ENCODE results near the gene IL36A.

IL36A gene

DNA sequence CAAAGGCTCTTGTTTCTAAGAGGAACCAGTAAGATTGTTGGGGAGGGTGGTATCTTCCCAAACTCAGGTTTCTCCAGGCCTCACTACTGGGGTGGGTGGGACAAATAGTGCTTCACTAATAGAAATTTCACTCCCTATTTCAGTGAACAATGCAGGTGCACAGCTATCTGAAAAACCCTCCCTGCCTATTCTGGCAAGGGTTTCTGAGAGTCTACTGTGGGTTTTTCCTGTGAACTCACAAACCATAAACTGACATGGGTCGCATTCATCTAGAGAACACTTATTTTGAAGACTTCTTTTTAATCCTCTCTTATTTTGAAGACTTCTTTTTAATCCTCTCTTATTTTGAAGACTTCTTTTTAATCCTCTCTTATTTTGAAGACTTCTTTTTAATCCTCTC, 4.4 kb downstream of the IL36A start:
- no peak for DNase-seq

- DNase-seq: no peak
These were observed 4.8 kb downstream of the IL36A start for GRCh38 chr2:113010088-113010487.

DNA sequence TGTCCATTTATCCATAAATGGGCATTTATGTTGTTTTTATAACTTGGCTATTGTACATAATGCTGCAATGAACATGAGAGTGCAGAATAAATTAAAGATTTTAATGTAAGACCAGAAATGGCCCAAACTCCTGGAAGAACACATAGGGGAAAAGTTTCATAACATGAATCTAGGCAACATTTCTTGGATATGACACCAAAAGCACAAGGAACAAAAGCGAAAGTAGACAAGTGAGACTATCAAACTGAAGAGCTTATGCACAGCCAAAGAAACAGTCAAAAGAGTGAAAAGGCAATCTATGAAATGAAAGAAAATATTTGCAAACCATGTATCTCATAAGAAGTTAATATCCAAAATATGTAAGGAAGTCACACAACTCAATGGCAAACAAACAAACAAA, 5.8 kb downstream of the IL36A start:
- DNase-seq: no peak

GRCh38 chr2:113012436-113013335, 7.4 kb downstream of the IL36A start:
- DNase-seq: no peak

DNA sequence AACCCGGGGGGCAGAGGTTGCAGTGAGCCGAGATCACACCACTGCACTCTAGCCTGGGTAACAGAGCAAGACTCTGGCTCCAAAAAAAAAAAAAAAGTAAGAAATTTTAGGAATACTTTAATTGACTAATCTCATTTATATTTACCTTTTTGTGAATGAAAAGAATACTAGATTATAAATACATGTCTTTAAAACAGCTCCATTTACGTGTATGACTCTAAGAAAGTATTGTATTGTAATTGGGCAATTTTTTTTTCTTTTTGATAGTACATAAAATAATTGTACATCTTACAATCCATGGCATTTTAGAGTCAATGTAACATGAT, 8.0 kb downstream of the IL36A start:
- DNase-seq: no peak

GRCh38 chr2:113014067-113014466, 8.8 kb downstream of the IL36A start:
- DNase-seq: no peak

GRCh38 chr2:113015042-113015441, 9.8 kb downstream of the IL36A start:
- DNase-seq: no peak

- DNase-seq: no peak
These were observed 10.4 kb downstream of the IL36A start for GRCh38 chr2:113015655-113016054.

GRCh38 chr2:113018509-113018908, 13.2 kb downstream of the IL36A start:
- DNase-seq: no peak

DNA sequence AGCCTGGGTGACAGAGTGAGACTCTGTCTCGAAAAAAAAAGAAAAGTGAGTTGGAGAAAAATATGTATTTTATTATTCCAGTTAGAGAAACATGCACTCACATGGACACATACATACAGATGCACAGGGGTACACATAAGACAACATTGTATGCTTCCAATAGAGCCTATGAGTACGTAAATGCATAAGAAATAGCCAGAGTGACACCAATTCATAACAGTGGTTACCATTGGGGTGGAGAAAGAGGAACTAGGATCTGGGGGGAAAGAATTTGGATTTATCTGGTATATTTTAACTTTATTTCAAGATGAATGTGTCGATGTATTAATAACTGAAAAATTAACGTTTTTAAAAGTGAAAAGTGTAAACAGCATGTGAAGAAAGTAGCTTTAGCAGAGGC, 16.1 kb downstream of the IL36A start:
- no peak for DNase-seq

DNA sequence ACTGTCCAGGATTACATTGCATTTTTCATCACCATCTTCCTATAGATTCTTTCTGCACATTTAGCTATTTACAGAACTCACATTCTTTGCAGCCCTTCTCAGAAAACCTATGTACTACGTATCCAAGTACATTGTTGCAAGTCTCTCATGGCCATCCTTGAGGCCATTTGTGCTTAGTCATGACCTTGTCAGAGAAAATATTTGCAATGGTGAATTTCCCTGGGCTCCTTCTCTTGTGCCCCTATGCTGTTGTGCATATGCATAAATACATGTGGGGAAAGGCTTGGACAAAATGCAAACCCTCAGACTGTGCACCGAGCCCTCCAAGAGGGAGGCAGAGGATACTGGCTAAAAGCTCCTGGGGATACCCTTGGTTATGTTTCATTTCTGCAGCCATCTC, 19.5 kb downstream of the IL36A start:
- DNase-seq: no peak

DNA sequence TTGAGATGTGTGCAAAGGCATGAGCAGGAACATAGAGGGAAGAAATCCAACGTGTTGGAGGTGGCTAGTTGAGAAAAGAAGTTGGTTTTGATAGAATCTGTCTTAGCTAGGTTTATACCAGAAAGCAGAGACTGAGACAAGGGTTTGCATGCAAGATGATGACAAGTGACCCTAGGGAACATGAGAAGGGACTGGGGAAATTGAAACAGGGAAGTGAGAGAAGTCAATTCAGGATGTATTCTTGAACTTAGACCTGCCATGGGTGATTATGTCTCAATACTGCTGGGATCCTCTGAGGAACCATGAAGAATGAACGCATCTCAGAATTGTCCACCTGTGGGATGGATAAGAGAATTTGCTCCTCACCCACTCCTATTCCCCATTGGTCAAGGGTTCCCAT, 20.5 kb downstream of the IL36A start:
- DNase-seq: no peak

DNA sequence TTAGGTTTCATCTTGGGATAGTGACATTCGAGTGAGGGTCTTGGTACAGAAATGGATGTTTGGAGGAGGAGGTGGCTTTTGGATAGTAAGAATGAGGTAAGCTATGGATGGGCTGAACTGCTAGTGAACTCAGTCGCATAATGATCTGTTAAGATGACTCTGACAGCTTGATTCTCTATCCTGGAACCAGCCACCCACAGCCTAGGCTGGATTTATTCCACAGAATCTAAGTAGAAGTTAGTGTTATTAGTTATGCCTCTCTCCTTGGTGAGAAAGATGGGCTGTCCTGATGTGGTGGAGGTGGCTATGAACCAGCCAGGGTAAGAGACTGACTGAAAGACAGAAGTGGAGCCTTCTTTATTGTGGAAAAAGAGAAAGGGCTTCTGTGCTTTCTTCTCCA, 22.4 kb downstream of the IL36A start:
- no peak for DNase-seq

DNA sequence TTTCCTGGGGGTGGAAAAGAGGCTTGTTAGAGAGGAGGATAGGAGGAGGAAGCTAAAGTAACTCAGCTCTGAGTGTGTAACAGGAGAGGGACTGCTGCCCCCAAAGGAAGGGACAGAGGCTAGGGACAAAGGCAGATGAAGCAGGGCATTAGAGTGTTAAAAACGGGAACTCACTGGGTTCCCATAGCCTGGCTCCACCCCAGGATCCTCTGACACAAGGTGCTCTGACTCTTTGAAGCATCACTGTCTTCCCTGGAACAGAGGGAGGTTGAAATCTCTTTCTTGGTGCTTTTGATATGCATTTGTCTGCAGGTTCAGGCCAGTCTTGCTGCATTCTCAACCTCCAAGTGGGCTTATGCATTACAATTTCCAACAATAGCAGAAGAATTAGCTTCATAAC, 22.9 kb downstream of the IL36A start:
- no peak for DNase-seq

- no peak for DNase-seq
These were observed 27.5 kb downstream of the IL36A start for GRCh38 chr2:113032737-113033136.

DNA sequence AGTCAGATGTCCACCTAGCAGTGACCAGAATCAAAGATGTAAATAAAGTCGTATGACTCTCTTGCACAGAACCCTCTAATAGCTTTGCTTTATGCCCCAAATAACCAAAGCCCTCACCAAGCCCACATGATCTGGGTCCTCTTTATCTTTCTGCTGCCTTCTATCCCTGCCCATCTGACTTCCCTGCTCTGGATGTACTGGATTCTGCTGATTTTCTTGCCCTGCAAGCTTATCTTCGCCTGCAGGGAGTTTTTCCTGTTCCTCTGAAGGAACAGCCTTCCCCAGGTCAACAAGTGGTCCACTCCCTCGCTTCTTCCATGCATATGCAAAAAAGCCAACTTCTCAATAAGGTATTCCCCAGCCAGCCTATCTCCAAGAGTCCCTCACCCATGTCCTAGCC, 28.8 kb downstream of the IL36A start:
- no peak for DNase-seq

DNA sequence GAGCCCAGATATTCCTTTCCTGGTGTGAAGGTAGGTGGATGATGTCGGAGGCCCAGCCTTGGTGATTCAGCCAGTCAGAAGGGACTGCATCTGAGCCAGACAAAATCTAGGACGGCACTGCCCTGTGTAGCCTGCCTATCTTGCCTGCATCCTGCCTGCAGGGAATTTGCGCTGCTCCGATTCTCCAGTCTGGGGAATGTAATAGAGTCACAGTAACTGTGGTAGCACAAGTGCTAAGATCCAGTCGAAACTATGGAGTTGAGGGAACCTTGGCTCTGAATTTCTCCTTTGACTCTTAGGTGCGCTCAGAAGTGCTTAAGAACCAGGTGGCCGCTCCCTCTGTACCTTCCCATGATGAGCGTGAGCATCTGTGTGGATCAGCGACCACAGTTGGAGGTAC, 31.5 kb downstream of the IL36A start:
- no peak for DNase-seq

DNA sequence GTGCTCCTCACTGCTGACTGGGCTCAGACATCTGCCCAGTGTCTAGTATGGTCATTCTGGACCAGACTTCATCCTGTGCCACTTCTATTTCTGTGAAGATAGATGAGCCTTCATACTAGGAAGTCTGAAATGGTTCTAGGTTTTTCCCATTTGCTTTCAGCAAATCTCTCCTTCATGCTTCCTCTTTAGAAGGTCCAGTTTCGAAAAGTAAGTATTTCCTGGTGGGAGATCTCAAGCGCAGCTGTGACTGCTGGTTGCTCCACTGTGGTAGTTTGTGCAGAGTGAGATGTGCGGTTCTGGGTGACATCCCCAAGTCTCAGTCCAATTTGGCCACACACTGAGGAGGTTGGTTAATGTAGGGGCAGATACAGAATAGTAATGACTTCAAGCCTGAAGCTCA, 33.0 kb downstream of the IL36A start:
- no peak for DNase-seq

- no peak for DNase-seq
These were observed 33.9 kb downstream of the IL36A start for GRCh38 chr2:113039158-113039557.

GRCh38 chr2:113039719-113040118, 34.5 kb downstream of the IL36A start:
- DNase-seq: no peak

DNA sequence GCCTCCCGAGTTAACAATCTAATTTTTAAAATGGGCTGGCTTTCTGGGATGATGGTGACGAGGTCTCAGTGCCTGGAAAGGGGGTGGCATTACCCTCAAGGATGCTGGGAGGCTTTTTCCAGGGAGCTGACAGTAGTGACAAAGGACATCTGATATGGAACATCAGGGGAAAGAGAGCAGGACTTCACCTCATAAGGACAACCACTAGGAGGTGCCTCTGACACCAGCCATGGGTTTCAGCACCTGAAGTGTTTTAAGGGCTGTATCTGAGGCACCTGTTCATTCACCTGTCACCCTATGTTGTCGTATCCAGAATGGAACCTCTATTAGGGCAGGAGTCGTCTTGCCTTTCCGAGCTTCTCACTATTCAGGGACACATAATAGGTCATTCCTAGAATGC, 36.6 kb downstream of the IL36A start:
- no peak for DNase-seq

DNA sequence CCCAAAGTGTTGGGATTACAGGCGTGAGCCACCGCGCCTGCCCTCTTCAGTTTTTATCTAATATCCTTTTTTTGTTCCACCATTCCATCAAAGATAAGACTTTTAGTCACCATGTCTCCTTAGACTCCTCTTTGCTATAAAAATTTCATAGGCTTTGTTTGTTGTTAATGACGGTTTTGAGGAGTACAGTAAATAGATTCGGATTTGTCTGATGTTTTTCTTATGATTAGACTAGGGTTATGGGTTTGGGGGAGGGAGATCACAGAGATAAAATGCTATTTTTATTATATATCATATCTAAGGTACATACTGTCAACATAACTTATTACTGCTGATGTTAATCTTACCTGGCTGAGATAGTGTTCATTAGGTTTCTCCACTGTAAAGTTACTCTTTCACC, 41.2 kb downstream of the IL36A start:
- no peak for DNase-seq

GRCh38 chr2:113050921-113051895, 45.9 kb downstream of the IL36A start:
- DNase-seq: no peak

GRCh38 chr2:113052396-113052917, 47.2 kb downstream of the IL36A start, which contains the start of gene IL36B:
IL36B (minus strand) TSS chr2:113052867.
- no peak for DNase-seq

Measured in KG1 (cell line).